HL-60 (cell line): ENCODE measurements around the gene ZNF462.

Source experiments
- CTCF ChIP-seq: IDR thresholded peaks from one replicate; pipeline ENCODE4 v1.5.1; 2011; ENCODE audit warnings: low read length, control low read depth, inconsistent platforms; ENCODE audit not compliant: insufficient read depth
- SPI1 ChIP-seq: IDR thresholded peaks from 2 replicates; pipeline ENCODE4 v1.6.1; 2012; ENCODE audit warnings: low read depth, mild to moderate bottlenecking, borderline replicate concordance
- TF ChIP-seq, protein P1 (sequence below): IDR thresholded peaks from 2 replicates; pipeline ENCODE4 v1.6.1; 2012; ENCODE audit warnings: low read depth; ENCODE audit not compliant: insufficient replicate concordance

DNA sequence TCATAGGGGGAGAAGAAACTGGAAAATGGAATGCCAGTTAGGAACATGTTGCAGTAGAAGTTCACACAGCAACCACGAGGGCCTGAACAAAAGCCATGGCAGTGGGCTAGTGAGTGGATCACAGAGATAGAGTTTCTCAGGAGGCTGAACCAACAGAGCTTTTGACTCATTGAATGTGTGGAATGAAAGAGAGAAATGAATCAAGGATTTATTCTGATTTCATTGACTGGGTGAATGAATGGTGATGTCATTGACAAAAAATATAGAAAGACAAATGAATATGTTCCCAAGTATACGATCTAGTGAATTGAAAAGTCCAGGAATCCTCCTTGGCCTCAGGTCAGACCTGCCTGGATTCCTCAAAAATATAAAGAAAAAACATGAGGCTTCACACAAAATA is 99.2 kb downstream of the ZNF462 start:
- TF ChIP-seq CTCF (no peak), SPI1 (no peak)
- TF ChIP-seq, protein P1, sequence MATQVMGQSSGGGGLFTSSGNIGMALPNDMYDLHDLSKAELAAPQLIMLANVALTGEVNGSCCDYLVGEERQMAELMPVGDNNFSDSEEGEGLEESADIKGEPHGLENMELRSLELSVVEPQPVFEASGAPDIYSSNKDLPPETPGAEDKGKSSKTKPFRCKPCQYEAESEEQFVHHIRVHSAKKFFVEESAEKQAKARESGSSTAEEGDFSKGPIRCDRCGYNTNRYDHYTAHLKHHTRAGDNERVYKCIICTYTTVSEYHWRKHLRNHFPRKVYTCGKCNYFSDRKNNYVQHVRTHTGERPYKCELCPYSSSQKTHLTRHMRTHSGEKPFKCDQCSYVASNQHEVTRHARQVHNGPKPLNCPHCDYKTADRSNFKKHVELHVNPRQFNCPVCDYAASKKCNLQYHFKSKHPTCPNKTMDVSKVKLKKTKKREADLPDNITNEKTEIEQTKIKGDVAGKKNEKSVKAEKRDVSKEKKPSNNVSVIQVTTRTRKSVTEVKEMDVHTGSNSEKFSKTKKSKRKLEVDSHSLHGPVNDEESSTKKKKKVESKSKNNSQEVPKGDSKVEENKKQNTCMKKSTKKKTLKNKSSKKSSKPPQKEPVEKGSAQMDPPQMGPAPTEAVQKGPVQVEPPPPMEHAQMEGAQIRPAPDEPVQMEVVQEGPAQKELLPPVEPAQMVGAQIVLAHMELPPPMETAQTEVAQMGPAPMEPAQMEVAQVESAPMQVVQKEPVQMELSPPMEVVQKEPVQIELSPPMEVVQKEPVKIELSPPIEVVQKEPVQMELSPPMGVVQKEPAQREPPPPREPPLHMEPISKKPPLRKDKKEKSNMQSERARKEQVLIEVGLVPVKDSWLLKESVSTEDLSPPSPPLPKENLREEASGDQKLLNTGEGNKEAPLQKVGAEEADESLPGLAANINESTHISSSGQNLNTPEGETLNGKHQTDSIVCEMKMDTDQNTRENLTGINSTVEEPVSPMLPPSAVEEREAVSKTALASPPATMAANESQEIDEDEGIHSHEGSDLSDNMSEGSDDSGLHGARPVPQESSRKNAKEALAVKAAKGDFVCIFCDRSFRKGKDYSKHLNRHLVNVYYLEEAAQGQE: no peak
